Stimulated activated CD8-positive, alpha-beta memory T cell treated with anti-CD3 and anti-CD28 coated beads, Interleukin-12 subunit alpha, Interleukin-12 subunit beta, amount 100 ng/mL, for 1 hour (primary cell): ENCODE measurements around the gene CUZD1.

Source experiments
- DNase-seq: peaks from one replicate; pipeline ENCODE4 v3.0.0-alpha.2; 2020; ENCODE audit warnings: low read depth

Gene CUZD1

GRCh38 chr10:122814493-122814892 is 31.2 kb downstream of the CUZD1 start:
- DNase-seq, result no peak

GRCh38 chr10:122812751-122813150 is 32.9 kb downstream of the CUZD1 start:
- DNase-seq, result no peak

- no peak for DNase-seq
These were observed 43.4 kb downstream of the CUZD1 start for GRCh38 chr10:122802282-122802681.

- no peak for DNase-seq
These were observed 46.9 kb downstream of the CUZD1 start for GRCh38 chr10:122798704-122799231.

GRCh38 chr10:122796796-122797195 is 48.9 kb downstream of the CUZD1 start:
- DNase-seq, result no peak

GRCh38 chr10:122795924-122796323 is 49.7 kb downstream of the CUZD1 start:
- DNase-seq, result no peak

- DNase-seq, result no peak
These were observed 59.4 kb downstream of the CUZD1 start for GRCh38 chr10:122786269-122786668.

- DNase-seq, result no peak
These were observed 62.7 kb downstream of the CUZD1 start for GRCh38 chr10:122782911-122783310.
